Ammon's horn (tissue), 1 donor: ENCODE data around the gene SERAC1.
A peak's percentile ranks its signal among the peaks of the same experiment; 100 is the strongest.

ENCODE experiments used
- DNase-seq: peaks from one replicate; pipeline ENCODE4 v3.0.0-alpha.2; 2016; ENCODE audit warnings: low spot score

The SERAC1 gene

DNA sequence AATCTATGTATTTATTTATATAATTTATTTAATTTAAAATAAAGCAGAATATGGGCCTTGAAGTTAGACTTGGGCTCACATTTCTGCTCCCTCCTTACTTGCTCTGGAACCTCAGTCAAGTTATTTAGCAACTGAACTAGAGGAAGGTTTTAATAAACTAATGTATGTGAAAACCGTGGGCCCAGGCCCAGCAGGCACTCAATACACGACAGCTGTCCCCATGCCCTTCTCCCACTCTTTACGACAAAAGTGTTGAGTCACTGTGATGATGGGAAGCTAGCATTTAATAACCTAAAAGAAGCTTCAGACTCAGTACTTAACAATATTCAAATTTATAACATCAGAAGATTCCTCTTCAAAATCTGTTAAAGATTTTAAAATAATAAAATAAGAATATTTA lies 46.7 kb downstream of the SERAC1 start:
- peak; percentile 33 for DNase-seq

DNA sequence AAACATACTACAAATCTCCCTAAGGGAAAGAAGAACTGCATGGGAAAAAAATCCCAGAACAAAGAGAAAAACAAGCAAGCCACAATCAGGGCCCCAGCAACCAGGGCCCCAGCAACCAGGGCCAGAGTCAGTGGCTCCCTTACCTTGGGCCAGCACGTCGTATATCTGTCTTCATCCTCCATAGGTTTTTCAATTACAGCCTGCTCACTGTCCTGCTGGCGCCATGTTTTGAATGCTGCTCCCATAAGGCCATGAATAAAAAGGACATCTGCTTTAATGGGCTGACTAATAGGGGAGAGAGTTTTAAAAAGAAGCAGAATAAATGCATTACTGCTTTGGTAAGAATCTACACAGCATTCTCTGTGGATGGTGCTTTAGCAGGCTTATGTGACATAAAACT lies 49.2 kb downstream of the SERAC1 start:
- DNase-seq: no peak

DNA sequence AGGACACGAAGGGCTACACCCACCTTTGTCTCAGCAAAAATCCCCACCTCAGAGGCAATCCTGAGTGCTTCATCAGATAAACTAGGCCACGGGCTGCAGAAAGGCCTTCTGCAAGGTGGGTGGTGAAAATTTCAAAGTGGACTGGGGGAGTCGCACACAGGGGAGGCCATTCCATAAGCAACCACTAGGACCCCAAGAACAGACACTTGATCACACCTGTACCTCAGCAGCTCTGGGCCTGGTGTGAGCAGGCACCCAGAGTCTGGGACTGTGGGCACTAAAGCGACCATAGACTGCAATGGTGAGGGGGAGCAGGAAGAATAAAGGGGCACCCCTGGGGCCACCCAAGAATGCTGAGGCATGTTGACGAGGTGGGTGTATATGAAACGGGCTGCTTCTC lies 52.6 kb downstream of the SERAC1 start:
- DNase-seq: no peak

DNA sequence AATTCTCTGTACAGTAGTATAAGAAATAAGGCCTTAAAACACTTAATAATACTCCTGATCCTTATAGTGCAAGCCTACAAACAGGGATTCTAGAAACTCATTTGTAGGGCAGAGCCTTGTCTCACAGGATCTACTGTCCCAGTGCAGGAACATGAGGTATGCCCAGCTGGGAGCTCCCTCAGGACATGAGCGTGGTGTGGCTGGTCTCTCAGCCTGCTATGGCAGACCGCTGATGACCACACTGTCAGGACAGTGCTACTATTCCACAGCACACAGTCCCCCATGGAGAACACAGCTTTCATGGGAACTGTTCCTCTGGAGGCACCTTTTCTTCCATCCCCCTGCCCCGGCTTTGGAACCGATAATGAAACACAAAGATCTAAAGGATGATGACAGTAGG lies 53.0 kb downstream of the SERAC1 start:
- DNase-seq: no peak

DNA sequence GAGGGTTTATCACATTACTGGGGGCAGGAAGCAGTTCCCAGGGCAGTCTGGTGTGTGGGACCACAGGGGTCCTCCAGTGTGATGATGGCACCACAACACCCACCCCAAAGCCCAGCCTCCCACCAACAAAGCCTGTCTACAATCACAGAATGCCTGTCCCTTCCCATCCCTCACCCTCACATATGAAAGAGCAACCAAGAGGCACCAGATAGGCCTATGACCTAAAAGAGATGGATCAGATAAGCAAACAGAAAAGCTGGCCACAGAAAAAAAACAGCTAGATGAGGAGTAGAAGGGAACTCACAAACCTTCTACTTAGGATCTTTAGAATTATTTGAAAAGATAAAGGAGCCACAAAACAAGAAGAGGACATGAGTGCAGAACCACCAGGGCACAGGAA lies 54.3 kb downstream of the SERAC1 start:
- no peak for DNase-seq

DNA sequence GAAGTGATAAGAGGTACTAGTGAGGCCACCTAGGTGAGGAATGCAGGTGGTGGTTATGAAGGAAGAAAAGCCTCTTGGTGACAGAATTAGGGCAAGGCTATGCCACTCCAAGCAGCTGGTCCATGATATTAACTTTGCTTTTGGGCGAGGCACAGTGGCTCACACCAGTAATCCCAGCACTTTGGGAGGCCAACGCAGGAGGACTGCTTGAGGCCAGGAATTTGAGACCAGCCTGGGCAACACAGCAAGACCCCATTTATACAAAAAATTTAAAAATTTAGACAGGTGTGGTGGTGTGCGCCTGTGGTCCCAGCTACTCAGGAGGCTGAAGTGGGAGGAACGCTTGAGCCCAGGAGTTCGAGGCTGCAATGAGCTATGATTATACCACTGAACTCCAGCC lies 56.1 kb downstream of the SERAC1 start:
- no peak for DNase-seq

DNA sequence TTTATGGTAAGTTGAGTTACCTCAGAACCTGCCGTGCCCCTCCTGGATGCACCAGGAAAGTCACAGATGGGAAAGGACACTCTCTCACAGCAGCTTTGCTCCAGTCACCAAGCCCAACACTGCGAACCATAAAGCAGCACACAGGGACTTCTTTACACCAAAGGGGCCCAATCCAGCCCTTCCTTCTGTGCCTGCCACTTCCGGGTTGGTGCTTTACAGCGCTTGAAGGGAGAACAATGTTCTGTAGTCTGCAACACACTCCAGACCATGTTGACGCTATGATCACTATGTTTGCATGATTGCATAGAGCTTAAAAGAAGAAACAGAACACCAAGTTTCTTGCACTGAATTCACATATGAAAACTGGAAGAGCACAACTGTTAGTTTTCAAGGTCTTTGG lies 57.1 kb downstream of the SERAC1 start:
- DNase-seq: peak; percentile 23

DNA sequence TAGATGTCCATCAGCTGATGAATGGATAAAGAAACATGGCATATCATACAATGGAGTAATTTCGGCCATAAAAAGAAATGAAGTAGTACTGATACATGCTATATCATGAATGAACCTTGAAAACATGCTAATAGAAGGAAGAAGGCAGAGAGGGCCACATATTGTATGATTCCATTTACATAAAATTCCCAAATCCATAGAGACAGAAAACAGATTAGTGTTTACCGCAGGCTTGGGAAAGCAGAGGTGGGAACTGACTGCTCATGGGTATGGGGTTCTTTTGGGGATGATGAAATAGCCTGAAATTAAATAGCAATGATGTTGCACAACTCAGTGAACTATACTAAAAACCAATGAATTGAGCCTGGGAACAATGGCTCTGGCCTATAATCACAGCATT lies 58.3 kb downstream of the SERAC1 start:
- no peak for DNase-seq

DNA sequence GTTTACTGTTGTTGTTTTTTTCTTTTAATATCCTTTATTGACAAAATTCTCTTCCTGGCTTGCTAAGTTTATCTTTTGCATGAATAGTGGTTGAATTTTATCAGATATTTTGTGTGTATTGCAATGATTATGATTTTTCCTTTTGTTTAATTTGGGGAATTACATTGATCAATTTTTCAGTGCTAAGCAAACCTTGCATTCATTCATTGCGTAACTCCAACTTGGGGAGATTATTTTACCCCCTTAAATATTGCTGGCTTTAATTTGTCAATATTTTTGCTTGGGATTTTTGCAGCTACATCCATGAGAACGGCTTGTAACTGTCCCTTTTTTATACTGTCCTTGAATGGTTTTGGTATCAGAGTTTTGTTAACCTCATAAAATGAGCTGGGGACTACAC lies 63.4 kb downstream of the SERAC1 start:
- DNase-seq: no peak

DNA sequence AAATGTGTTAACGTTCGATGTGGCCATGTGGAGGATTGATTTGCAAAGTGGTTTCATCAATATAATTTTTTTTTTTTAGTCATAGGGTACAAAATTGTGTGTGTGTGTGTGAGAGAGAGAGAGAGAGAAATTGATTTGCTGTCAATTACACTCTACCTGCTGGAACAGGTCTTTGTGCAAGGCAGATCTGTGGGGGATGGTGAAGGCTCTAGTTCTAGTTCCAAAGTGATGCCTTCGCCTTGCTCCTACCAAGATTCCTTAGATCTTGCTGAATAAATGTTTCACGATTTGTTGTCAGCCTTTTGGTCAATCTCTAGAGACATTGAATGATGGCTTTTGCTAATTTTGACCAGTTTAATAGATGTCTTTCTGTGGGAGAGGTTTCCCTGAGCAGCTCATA lies 64.8 kb downstream of the SERAC1 start:
- no peak for DNase-seq

DNA sequence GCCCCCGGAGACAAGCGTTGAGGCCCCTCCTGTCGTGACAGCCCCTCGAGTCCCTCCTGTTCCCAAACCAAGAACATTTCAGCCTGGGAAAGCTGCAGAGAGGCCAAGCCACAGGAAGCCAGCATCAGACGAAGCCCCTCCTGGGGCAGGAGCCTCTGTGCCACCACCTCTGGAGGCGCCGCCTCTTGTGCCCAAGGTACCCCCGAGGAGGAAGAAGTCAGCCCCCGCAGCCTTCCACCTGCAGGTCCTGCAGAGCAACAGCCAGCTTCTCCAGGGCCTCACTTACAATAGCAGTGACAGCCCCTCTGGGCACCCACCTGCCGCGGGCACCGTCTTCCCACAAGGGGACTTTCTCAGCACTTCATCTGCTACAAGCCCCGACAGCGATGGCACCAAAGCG lies 72.4 kb downstream of the SERAC1 start:
- no peak for DNase-seq

DNA sequence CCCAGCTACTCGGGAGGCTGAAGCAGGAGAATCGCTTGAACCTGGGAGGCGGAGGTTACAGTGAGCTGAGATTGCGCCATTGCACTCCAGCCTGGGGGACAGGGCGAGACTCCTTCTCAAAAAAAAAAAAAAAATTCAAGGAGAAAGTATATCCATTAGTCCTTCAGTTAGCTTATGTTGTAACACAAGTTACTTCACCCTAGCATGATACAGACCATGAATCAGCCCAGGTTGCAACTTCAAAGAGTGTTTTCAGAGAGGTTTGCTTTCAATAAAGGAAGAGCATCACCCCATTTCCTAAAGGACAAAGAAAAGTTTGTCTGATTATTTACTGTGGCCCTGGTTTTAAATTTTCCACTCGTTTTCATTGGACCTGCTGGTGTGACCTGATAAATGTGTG lies 73.0 kb downstream of the SERAC1 start:
- DNase-seq: no peak

DNA sequence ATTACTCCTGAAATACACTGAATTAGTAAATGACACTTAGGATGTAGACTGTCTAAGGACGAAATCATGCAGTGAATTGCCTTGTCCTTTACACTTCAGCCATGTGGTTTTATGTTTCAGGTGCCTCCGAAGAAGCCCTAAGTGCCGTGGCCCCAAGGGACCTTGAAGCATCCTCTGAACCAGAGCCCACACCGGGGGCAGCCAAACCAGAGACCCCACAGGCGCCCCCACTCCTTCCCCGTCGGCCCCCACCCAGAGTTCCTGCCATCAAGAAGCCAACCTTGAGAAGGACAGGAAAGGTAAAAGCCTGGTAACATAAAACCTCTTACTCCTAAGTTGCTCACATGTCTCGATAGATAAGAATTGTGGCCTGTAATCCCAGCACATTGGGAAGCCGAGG lies 75.3 kb downstream of the SERAC1 start:
- DNase-seq: no peak

DNA sequence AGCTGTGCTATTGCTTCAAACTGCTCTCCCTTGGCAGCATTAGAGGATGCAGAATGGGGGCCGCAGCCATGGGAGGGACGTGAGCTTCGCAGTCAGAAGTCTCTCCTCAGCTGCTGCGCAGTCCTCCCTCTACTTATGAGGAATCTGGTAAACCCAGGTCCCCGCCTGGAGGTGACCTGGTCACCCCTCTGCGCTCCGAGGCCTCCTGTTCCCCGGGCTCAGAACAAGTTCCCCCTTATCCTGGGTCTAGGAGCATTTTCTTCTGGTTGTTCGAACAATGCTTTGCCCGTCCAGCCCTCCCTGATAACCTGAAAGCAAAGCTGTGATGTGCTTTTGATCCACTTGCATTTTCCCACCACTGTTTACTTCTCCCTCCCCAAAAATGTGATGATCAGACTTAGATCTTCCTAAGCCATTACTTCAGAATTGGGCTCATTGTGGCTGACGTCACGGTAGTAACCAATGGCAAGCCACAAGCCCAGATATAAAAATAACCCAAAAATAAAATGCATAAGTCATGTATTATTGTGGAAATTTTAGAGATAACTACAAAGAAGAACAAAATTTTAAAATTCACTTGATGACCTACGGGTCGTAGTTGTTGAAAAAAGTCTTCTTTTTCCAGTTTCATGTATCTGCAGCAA lies 80.7 kb downstream of the SERAC1 start:
- DNase-seq: no peak

DNA sequence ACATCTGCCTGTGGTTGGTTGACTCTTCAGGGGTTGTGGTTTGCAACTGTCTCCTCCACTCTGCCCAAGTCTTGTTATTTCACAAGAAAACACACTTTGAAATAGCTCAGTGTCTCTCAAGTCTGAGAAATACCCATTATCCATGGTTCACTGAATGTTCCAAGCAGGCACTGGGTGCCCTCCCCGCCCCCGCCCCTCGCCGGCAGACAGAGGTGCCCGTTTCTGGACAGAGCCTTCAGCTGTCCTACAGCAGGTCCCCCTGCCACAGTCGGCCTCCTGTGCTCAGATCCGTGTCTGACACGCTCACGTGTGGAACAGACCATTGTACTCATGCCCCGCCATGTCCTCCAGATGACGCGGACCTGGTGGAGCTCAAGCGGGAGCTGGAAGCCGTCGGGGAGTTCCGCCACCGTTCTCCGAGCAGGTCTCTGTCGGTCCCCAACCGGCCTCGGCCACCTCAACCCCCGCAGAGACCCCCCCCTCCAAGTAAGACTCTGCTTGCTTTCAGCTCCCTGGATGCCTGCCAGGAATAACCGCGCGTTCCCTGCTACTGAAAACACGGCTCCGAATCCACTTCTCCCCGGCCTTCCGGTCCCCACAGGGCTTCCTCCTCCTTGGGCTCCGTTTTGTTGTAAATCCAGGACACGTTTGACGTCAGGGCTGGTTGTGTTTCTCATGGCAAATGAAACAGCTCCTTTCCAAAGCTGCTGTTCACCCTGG lies 81.4 kb downstream of the SERAC1 start:
- peak; percentile 41 for DNase-seq

DNA sequence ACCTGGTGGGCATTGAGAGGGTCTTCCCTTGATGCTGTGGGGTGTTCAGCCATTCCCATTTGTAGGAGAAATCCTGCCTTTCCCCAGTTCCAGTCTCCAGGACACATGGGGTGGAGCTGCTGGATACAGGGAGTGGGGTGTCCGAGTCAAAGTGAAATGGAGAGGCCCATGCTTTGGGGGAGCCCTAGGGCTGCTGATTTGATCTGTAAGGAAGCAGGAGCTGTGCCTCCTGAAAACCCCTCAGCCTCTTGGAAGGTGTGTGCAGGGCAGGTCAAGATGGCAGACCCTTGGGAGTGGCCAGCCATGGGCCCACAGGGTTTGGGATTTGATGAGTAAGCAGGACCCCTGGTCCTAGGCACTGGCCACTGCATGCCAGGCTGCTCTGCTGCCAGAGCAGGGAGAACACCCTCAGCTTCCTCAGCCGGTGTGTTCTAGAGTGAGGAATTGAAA lies 82.0 kb downstream of the SERAC1 start:
- no peak for DNase-seq

DNA sequence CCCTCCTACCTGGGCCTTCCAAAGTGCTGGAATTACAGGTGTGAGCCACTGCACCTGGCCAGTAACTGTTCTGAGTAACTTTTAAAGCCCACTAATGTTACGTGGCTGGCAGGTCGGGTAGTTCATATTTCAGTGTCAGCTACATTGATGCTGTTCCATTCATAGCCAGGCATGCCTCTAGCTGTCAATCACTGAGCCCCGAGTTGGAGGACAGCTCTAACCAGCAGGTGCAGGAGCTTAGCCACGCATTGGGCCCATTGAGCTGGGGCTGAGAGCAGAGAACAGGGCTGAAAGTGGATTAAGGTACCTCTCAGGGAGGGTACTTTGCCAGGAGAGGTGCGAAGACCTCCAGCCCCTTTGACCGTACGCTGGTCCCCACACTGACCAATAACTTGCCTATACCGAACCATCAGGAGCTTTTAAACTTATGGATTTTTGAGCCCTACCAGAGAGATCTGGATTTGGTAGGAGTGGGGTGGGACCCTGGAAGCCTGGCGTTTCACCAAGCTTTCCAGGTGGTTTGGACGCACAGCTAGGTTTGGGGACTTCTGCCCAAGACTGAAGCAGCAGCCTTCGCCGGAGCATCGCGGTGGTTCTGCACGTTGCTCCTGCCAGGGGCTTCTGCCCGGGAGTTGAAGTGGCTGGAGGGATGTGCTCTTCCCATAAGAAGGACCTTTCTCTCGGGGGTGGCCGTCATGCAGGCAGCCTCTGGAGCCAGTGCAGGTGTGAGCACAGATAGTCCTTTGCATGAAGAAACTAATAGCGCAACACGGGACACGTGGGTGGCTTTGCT lies 82.6 kb downstream of the SERAC1 start:
- no peak for DNase-seq

DNA sequence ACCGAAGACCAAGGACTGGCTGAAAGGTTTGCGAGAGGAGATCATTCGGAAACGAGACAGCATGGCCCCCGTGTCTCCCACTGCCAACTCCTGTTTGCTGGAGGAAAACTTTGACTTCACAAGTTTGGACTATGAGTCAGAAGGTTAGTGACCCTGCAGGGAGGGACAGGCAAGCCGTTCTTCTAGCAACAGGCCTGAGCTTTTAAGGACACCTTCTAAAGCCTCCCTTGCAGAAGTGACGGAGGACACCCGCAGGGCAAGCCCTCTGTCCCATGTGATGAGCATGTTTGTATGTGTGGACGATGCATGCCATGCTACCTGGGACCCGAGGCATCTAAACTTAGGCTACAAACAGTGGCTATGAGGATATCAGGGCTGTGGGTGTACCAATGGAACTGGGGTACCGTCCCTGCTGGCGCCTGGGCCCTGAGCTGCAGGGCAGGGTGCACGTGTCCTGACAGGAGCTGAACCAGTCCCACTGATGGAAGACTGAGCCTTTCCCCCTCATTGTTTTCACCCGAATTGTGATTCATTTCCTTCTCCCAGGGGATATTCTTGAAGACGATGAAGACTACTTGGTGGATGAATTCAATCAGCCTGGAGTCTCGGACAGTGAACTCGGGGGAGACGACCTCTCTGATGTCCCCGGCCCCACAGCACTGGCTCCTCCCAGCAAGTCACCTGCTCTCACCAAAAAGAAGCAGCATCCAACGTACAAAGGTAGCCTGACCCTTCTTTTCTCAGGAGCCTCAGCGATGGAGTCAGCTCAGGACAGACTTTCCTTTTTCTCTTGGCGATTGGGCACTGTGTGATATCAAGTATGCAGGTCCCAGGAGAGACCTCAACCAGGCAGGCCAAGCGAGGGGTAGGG lies 84.4 kb downstream of the SERAC1 start:
- DNase-seq: no peak

DNA sequence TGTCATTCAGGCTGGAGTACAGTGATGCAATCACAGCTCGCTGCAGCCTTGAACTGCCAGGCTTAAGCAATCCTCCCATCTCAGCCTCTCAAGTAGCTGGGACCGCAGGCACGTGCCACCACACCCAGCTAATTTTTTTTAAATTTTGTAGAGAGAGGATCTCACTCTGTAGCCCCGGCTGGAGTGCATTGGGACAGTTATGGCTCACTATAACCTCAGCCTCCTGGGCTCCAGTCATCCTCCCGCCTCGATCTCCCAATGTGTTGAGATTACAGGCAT lies 86.5 kb downstream of the SERAC1 start:
- no peak for DNase-seq

DNA sequence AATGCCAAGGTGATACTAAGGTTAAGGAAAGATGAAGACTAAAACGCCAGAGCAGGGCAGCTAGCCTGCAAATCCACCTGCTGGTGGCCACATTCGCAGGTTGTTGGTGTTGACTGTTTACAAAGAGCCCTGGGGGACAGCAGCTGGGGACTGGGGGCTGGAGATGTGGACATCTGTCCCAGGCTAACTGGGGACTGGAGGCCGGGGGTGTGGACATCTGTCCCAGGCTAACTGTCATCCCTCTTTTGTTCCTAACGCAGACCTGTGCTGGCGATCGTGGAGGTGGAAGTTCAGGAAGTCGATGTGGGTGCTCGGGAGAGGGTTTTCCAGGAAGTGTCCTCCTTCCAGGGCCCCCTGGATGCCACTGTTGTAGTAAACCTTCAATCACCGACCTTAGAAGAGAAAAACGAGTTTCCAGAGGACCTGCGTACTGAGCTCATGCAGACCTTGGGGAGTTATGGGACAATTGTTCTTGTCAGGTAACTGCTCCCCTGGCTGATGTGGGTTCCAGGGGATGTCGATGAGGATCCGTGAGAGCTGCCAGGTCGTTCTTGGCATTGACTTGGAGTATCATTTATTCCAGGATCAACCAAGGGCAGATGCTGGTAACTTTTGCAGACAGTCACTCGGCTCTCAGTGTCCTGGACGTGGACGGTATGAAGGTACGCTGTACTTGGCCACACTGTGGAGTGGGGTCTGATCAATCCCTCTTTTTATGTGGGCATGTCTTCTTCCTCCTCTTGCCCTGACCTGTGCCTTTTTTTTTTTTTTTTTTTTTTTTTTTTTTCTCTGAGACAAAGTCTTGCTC lies 87.0 kb downstream of the SERAC1 start:
- no peak for DNase-seq

DNA sequence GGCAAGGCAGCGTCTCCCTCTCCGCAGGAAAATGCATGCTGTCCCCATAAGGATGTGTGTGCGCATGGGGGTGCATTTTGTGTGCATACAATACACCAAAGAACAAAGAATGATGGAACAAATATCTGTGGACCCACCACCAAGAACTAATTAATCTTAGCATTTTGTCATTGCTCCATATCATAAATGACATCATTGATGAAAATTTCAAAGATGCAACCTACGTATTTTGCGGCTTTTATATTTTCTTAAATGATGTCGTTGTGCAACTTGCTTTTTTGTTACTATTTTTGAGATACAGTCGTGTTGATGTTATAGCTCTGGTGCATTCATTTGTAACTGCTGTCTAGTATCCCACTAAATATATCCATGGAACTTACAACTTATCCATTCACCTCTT lies 89.7 kb downstream of the SERAC1 start:
- no peak for DNase-seq

DNA sequence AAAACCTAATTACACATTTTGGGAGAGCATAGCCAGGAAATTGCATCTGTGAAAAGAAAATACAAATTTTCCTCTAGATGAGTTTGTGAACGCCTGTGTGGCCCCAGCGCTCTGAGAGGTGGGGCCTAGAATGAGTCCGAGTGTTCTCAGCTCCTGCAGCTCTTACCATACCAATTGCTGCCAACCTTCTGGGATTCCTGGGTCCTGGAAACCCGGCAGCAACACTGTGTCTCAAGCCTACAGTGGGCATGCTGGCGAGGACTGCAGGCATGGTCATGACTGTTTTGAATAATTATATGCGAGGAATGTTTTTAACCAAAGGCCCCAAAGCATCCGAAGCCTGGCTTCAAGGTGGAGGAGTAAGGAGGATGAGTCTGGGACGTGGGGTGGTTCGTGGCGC lies 90.4 kb downstream of the SERAC1 start:
- DNase-seq: no peak
